HL-60 (cell line): Measurements from ENCODE around the gene THSD7B.

Experiments
- GABPA ChIP-seq: IDR thresholded peaks from 2 replicates; pipeline ENCODE4 v1.6.1; 2012; ENCODE audit warnings: low read depth
- POLR2AphosphoS5 ChIP-seq: IDR thresholded peaks from 2 replicates; pipeline ENCODE4 v1.6.1; 2012; ENCODE audit warnings: low read depth
- SPI1 ChIP-seq: IDR thresholded peaks from 2 replicates; pipeline ENCODE4 v1.6.1; 2012; ENCODE audit warnings: low read depth, mild to moderate bottlenecking, borderline replicate concordance
- TF ChIP-seq, protein P1 (sequence below): IDR thresholded peaks from one replicate; pipeline ENCODE4 v1.5.1; 2011; ENCODE audit warnings: low read length, control low read depth, inconsistent platforms; ENCODE audit not compliant: insufficient read depth
- TF ChIP-seq, protein P2 (sequence below): IDR thresholded peaks from 2 replicates; pipeline ENCODE4 v1.6.1; 2012; ENCODE audit warnings: low read depth; ENCODE audit not compliant: insufficient replicate concordance

DNA sequence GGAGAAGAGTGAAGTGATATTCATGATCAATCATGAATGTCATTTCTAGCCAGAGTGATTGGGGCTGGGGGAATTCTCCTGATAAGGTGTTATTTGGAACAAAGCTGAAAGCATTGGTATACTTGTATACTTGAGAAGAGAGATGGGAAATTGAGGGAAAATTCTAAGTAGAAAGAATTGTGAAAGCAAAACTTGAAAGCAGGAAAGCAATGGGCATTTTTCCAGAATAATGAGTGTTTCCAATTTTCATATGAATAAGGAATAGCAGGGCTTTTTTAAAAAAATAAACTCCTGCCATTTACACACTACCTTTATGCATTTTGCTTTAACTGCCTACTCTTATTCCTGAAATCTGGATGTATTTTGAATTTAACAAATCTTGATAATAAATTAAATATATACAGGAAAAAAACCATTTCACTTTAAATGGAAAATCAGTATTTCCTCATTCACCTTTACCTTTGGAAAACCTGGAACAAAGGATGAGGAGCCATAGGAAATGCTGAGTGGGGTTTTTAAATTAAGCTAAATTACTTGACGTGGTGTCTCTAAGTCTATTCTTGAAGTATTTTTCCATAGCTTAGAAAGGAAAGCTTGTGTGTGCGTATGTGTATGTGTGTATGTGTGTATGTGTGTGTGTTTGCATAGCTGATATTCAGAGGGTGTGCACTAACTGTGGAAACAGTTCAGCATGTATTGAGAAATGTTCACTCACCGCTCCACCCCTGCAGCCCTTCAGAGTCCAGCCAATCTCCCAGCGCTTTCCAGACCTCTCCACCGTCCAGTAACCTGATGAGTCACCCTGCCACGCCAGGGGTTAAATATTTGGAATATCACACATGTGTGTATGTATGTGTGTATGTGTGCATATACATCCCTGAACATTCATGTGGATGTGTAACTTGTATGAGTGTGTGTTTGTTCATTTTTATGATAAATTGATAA, 427.3 kb downstream of the THSD7B start:
- TF ChIP-seq, protein P1, sequence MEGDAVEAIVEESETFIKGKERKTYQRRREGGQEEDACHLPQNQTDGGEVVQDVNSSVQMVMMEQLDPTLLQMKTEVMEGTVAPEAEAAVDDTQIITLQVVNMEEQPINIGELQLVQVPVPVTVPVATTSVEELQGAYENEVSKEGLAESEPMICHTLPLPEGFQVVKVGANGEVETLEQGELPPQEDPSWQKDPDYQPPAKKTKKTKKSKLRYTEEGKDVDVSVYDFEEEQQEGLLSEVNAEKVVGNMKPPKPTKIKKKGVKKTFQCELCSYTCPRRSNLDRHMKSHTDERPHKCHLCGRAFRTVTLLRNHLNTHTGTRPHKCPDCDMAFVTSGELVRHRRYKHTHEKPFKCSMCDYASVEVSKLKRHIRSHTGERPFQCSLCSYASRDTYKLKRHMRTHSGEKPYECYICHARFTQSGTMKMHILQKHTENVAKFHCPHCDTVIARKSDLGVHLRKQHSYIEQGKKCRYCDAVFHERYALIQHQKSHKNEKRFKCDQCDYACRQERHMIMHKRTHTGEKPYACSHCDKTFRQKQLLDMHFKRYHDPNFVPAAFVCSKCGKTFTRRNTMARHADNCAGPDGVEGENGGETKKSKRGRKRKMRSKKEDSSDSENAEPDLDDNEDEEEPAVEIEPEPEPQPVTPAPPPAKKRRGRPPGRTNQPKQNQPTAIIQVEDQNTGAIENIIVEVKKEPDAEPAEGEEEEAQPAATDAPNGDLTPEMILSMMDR: no peak
- TF ChIP-seq, protein P2, sequence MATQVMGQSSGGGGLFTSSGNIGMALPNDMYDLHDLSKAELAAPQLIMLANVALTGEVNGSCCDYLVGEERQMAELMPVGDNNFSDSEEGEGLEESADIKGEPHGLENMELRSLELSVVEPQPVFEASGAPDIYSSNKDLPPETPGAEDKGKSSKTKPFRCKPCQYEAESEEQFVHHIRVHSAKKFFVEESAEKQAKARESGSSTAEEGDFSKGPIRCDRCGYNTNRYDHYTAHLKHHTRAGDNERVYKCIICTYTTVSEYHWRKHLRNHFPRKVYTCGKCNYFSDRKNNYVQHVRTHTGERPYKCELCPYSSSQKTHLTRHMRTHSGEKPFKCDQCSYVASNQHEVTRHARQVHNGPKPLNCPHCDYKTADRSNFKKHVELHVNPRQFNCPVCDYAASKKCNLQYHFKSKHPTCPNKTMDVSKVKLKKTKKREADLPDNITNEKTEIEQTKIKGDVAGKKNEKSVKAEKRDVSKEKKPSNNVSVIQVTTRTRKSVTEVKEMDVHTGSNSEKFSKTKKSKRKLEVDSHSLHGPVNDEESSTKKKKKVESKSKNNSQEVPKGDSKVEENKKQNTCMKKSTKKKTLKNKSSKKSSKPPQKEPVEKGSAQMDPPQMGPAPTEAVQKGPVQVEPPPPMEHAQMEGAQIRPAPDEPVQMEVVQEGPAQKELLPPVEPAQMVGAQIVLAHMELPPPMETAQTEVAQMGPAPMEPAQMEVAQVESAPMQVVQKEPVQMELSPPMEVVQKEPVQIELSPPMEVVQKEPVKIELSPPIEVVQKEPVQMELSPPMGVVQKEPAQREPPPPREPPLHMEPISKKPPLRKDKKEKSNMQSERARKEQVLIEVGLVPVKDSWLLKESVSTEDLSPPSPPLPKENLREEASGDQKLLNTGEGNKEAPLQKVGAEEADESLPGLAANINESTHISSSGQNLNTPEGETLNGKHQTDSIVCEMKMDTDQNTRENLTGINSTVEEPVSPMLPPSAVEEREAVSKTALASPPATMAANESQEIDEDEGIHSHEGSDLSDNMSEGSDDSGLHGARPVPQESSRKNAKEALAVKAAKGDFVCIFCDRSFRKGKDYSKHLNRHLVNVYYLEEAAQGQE: no peak
- TF ChIP-seq POLR2AphosphoS5 (no peak), SPI1 (no peak), GABPA (no peak)
